ENCODE results near the gene GRID1. TPM values are rescaled to one million over a fixed set of nuclear protein-coding genes. Genes with fewer than 3 reads are reported as not detected.
A peak's percentile ranks its signal among the peaks of the same experiment; 100 is the strongest.
"Not testable (repeated sequence)": the region's sequence is repeated elsewhere in the genome, so short reads cannot be mapped to it uniquely, and the experiment has no call there.

Gene GRID1
- total and polyA plus RNA-seq, 9 of the 15 experiments (the other 6 are each of a cell fraction or from before 2014, with no cell fraction given), result 0.01 to 7.2 (median 1.2) TPM

DNA sequence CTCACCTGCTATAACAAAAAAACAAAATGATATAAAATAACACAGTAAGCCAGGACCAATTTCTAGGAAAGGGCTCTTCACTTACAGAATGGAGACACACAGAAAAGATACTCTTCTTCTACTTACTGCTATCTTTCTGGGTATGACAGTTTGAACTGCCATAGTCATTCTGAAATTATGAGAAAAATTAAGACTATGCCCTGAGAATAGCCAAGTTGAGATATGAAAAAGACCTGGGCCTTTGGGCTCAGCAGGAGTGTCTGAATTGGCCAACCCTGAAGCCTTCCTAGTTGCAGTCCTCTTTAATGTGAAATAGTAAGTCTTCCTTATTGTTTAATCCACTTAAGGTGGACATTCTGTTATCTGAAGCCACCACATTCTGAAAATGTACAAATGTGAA lies 519.5 kb downstream of the GRID1 start:
- Histone ChIP-seq H3K79me2 (ENCODE audit: control insufficient read depth, insufficient read depth, low read length) (no peaks in the 10 kb centered on the region), H3K9ac (ENCODE audit: insufficient read depth in 1 of 2, low read depth in 2 of 2, low read length in 2 of 2) (no peak overlapping the region), H4K20me1 (replicated peaks; ENCODE audit: control insufficient read depth, insufficient read depth, low read length) (no peaks in the 10 kb centered on the region; the same call in 1 of the 2 replicates), H3K36me3 (ENCODE audit: control insufficient read depth, insufficient read depth, low read length) (no peaks in the 10 kb centered on the region), H3K4me1 (replicated peaks in 1 of 2; ENCODE audit: control insufficient read depth in 2 of 2, insufficient read depth in 2 of 2, low read length in 2 of 2) (no peaks in the 10 kb centered on the region), H3K9me1 (ENCODE audit: control insufficient read depth, insufficient read depth, low read length) (no peaks in the 10 kb centered on the region), H3K4me3 (no peak overlapping the region), H3K27ac (ENCODE audit: extremely low read depth, low read depth, low read length) (no peak overlapping the region), H3K4me2 (ENCODE audit: insufficient read depth, low read length) (no peak overlapping the region), H2AFZ (ENCODE audit: low read depth, low read length) (no peak overlapping the region), H3K27me3 (ENCODE audit: control insufficient read depth in 2 of 2, insufficient read depth in 2 of 2, low read length in 2 of 2) (no peaks in the 10 kb centered on the region), H3K9me3 (replicated peaks; ENCODE audit: control insufficient read depth, insufficient read depth, low read depth, low read length) (no peaks in the 10 kb centered on the region)
- intact Hi-C loops (cut with micrococcal nuclease), result no loop called here
- peak; percentile 19 for FAIRE-seq
- no peak for ATAC-seq
- CTCF ChIA-PET (ENCODE audit: low intra/inter-chr PET ratio), result no interaction called here
- TF ChIP-seq, protein P1, sequence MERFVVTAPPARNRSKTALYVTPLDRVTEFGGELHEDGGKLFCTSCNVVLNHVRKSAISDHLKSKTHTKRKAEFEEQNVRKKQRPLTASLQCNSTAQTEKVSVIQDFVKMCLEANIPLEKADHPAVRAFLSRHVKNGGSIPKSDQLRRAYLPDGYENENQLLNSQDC (CRISPR knock-in tag; IDR thresholded peaks at IDR 0.05), result no peak
- TF ChIP-seq ZNF232 (CRISPR knock-in tag; IDR thresholded peaks at IDR 0.05) (no peak), NR2C2 (CRISPR knock-in tag; IDR thresholded peaks at IDR 0.05) (no peak), NR2C2 (tag; IDR thresholded peaks at IDR 0.05) (no peak)
- POLR2A ChIA-PET, result interaction anchor here (1.5 kb wide), 1 partner anchor 10 kb away, joined by 4 read pairs; no protein-coding TSS in a partner anchor
- in situ Hi-C loops (cut with MboI), result no loop called here
- no TSS peak for BruUV-seq (replicated peaks)
- no peak for DNase-seq (ENCODE audit: extremely low read depth in 1 of 4, low spot score in 3 of 4)

DNA sequence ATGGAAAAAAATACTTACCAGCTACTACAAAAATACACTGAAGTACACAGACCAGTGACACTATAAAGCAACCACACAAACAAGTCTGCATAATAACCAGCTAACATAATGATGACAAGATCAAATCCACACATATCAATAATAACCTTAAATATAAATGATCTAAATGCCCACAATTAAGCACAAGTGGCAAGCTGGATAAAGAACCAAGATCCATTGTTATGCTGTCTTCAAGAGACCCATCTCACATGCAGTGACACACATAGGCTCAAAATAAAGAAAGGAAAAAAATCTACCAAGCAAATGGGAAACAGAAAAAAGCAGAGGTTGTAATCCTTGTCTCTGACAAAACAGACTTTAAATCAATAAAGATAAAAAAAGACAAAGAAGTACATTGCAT lies 527.9 kb downstream of the GRID1 start:
- BruUV-seq (replicated peaks); H3K36me3 ChIP-seq (ENCODE audit: control insufficient read depth, insufficient read depth, low read length); H3K9me1 ChIP-seq (ENCODE audit: control insufficient read depth, insufficient read depth, low read length); FAIRE-seq; H3K27ac ChIP-seq (ENCODE audit: extremely low read depth, low read depth, low read length); H2AFZ ChIP-seq (ENCODE audit: low read depth, low read length); DNase-seq (ENCODE audit: extremely low read depth in 1 of 4, low spot score in 3 of 4); H4K20me1 ChIP-seq (replicated peaks; ENCODE audit: control insufficient read depth, insufficient read depth, low read length); H3K4me2 ChIP-seq (ENCODE audit: insufficient read depth, low read length); H3K79me2 ChIP-seq (ENCODE audit: control insufficient read depth, insufficient read depth, low read length); H3K27me3 ChIP-seq (ENCODE audit: control insufficient read depth in 2 of 2, insufficient read depth in 2 of 2, low read length in 2 of 2); H3K4me1 ChIP-seq (replicated peaks in 1 of 2; ENCODE audit: control insufficient read depth in 2 of 2, insufficient read depth in 2 of 2, low read length in 2 of 2); H3K9ac ChIP-seq (ENCODE audit: insufficient read depth in 1 of 2, low read depth in 2 of 2, low read length in 2 of 2); H3K4me3 ChIP-seq; intact Hi-C loops (cut with micrococcal nuclease); in situ Hi-C loops (cut with MboI); ATAC-seq; H3K9me3 ChIP-seq (replicated peaks; ENCODE audit: control insufficient read depth, insufficient read depth, low read depth, low read length); CTCF ChIA-PET (ENCODE audit: low intra/inter-chr PET ratio): not testable (repeated sequence)
- POLR2A ChIA-PET, result interaction anchor here (0.6 to 0.7 kb wide), 3 partner anchors 32 to 747 kb away, joined by 3 read pairs; no protein-coding TSS in a partner anchor
